A673 (cell line): ENCODE measurements around the gene TPI1.

Source experiments
- CTCF ChIP-seq: fragments of 300-800, 200-600 bp; sonication (generic); conservative IDR thresholded peaks from 2 replicates; pipeline ENCODE4 v1.5.1; 2017; ENCODE audit warnings: low read depth, mild to moderate bottlenecking, antibody characterized with exemption, low read length, moderate library complexity, mixed read lengths
- EZH2 ChIP-seq: fragments of 200-600 bp; sonication (generic); IDR thresholded peaks from 2 replicates; pipeline ENCODE4 v1.6.1; 2017; ENCODE audit warnings: borderline replicate concordance, low read depth, mild to moderate bottlenecking, mixed read lengths, antibody characterized with exemption, low read length; ENCODE audit not compliant: poor library complexity, severe bottlenecking

GRCh38 chr12:6822426-6823135 lies 44.8 kb upstream of the TPI1 start:
- TF ChIP-seq CTCF (no peak), EZH2 (no peak)
